Smooth muscle cell of the pulmonary artery (primary cell): ENCODE measurements around the gene SIRT4. TPM values are rescaled to one million over a fixed set of nuclear protein-coding genes. Genes with fewer than 3 reads are reported as not detected.

Source experiments
- total RNA-seq: library from RNA; depleted of rRNA; stranded (reverse); fragments of >200 nt; gene quantifications from 2 replicates; pipeline ENCODE4 v1.2.3, GENCODE V29; 2014

Gene SIRT4, protein sequence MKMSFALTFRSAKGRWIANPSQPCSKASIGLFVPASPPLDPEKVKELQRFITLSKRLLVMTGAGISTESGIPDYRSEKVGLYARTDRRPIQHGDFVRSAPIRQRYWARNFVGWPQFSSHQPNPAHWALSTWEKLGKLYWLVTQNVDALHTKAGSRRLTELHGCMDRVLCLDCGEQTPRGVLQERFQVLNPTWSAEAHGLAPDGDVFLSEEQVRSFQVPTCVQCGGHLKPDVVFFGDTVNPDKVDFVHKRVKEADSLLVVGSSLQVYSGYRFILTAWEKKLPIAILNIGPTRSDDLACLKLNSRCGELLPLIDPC
- total RNA-seq: 1.5 and 2.0 TPM in 2 replicates

DNA sequence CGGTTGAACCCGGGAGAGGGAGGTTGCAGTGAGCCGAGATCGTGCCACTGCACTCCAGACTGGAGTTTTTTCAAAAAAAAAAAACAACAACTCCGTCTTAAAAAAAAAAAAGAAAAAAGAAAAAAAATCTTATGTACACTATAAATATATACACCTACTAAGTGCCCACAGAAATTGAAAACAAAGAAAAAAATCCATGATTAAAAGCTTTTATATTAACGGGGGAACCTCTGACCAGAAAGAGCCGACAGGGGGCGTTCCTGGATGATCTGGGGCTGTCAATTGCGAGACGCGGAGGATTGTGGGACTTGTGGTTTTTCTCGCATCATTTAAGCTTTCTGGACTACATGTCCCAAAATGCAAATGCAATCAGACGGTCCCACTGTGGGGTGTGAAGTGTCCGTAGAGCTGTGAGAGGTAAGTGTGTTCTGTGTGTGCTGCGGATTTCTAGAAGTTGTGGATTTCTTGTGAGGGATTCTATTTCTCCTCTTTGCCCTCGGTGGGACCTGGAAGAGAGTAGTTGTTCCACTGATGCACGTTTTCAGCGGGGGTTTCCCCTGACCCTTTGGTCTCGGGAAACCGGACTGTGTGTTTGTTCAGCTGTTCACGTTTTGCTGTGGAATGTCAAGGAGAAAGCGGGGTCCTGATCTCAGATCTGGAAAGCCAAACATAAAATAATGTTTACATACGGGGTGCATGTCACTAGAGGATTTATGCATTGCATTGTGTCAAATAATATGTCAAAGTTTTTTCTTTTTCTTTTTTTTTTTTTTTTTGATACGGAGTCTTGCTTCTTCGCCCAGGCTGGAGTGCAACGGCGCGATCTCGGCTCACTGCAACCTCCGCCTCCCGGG, at the start of gene SIRT4:
Gene SIRT4 (plus strand): TSS at position 360 of the 854 bp plus-strand sequence. CDS start 1,241 bp downstream, outside the sequence.

DNA sequence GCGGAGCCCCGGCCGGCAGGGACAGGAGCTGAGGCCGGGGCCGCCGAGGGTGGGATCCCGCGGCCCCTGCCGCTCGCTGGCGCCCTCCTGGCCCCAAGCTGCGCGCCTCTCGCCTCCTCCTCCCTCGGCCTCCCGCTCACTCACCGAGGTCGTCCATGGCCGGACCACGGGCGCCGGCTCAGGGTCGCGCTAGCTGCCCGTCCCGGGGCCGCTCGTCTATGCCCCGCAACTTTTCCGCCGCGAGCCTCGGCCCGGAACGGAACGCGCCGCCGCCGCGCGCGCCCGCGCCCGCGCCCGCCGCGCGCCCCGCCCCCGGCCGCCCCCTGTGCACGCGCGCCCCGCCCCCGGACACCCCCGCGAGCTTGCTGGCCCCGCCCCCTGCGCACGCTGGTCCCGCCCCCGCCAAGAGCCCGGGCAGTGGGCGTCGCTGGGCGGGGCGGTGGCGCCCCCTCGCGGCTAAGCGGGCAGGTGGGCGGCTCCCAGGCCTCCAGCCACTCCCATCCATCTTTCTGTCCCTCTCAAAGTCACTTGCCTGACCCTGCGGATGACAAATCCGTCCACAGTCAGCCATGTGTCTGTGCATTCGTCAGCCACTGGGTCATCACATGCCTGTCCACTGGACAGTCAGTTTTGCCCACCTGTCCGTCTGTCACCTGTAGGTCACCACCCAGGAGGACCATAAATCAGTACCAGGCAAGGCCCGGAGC, 36.5 kb upstream of the SIRT4 start, which contains the start of gene PXN:
Gene PXN (minus strand): TSS at position 258 of the 707 bp plus-strand sequence. CDS start 101 bp downstream, at position 157.

DNA sequence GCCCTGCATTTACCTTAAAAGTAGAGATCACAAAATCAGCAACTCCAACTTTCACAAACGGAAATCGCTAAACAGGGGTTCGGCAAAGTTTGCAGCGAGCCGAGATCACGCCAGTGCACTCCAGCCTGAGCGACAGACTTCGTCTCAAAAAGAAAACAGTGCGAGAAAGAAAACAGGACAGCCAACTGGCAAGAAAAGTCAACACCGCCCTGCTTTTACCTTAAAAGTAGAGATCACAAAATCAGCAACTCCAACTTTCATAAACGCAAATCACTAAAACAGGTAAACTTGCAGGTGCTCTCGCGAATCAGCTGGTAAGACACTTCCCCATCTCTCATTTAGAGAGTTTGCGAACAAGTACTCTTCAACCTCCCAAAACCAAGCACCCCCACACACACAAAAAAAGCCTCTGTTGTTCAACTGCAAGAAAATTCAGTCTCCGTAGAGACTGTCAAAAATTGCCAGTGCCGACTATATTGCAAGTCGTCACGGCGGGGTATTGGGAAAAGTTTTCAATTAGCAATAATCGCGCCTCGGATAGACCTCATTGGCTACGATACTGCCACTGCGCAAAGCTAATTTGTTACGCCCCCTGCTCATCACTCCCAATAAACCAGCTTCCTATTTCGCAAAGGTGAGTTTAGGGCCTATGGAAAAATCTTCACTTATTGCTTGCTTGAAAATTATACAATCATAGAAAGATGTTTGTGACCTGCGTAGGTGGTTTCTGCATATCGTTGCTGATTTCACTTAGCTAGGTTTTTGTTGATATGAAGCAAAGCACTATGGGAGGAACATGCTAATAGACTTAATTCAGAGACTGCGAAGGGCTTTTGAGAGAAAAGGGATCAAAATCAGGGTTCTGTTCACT, 9.2 kb upstream of the SIRT4 start, which contains the start of gene RNU4-1:
Gene RNU4-1 (minus strand): TSS at position 577 of the 871 bp plus-strand sequence.

DNA sequence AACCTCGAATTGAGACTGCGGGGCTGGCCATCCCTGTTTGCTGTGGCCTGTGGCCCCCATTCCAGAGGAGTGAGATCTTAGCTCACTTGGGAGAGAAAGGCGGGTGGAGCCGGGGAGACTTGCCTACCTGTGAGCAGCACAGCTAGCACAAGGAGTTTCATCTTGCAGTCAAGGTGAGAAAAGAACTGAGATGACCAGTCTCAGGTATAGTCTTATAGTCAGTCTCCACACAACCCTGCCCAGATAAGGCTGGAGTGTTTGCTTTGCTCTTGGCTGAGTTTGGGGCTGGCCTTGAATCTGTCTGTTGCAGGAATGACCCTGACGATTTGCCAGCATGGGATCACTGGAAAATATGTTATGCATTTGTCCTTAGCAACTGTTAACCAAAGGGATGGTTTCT, 25.5 kb downstream of the SIRT4 start, which contains the start of gene PLA2G1B:
Gene PLA2G1B (minus strand): TSS at position 187 of the 400 bp plus-strand sequence. CDS start 26 bp downstream, at position 161.

Other genes with a start within 250 kb of the SIRT4 start
- 26.2 and 32.1 TPM in 2 replicates for gene RAB35, start 185.6 kb upstream of the SIRT4 start, total RNA-seq
- gene GCN1, start 107.6 kb upstream of the SIRT4 start, total RNA-seq: 152 and 211 TPM in 2 replicates
- gene RPLP0, start 101.2 kb upstream of the SIRT4 start, total RNA-seq: 1,669 and 2,485 TPM in 2 replicates
- 27.4 and 38.6 TPM in 2 replicates for gene PXN, start 36.6 kb upstream of the SIRT4 start, total RNA-seq
- not detected in 2 replicates for gene RNU4-2, start 10.4 kb upstream of the SIRT4 start, total RNA-seq
- under 0.01 TPM in 1 of 2 replicates, not detected in the other for gene RNU4-1, start 9.1 kb upstream of the SIRT4 start, total RNA-seq
- not detected in 2 replicates for gene PLA2G1B, start 25.5 kb downstream of the SIRT4 start, total RNA-seq
- gene MSI1, start 66.8 kb downstream of the SIRT4 start, total RNA-seq: 0.20 TPM in 1 of 2 replicates, not detected in the other
- gene COX6A1, start 135.8 kb downstream of the SIRT4 start, total RNA-seq: 323 and 352 TPM in 2 replicates
- 14.4 and 16.9 TPM in 2 replicates for gene TRIAP1, start 144.1 kb downstream of the SIRT4 start, total RNA-seq
- 17.0 and 20.2 TPM in 2 replicates for gene GATC, start 144.1 kb downstream of the SIRT4 start, total RNA-seq
- 170 and 195 TPM in 2 replicates for gene SRSF9, start 167.4 kb downstream of the SIRT4 start, total RNA-seq
- gene DYNLL1, start 193.8 kb downstream of the SIRT4 start, total RNA-seq: 261 and 303 TPM in 2 replicates
- gene COQ5, start 226.8 kb downstream of the SIRT4 start, total RNA-seq: 25.3 and 30.5 TPM in 2 replicates
- 189 and 197 TPM in 2 replicates for gene RNF10, start 232.0 kb downstream of the SIRT4 start, total RNA-seq